GM18873 (cell line): Measurements from ENCODE around the gene SIMC1.

Experiments
- ATAC-seq: cut with Tn5 transposase; IDR thresholded peaks from one replicate; pipeline ENCODE4 v1.9.1; 2021; ENCODE audit warnings: mild to moderate bottlenecking, moderate library complexity, moderate number of reproducible peaks; ENCODE audit not compliant: unreplicated experiment, low FRiP score

SIMC1 gene

GRCh38 chr5:176360894-176361436 lies 122.7 kb downstream of the SIMC1 start:
- no peak for ATAC-seq

GRCh38 chr5:176361437-176362232 lies 123.4 kb downstream of the SIMC1 start, which contains the start of gene KIAA1191:
TSS of gene KIAA1191 (minus strand) at chr5:176361764. CDS start at chr5:176359508, 2,256 bp downstream.
- peak; percentile 84 for ATAC-seq

GRCh38 chr5:176362233-176362490 lies 123.9 kb downstream of the SIMC1 start:
- no peak for ATAC-seq

- ATAC-seq, result no peak
Measured at GRCh38 chr5:176364765-176365350, 126.6 kb downstream of the SIMC1 start.

- ATAC-seq, result no peak
Measured at GRCh38 chr5:176365351-176366231, 127.4 kb downstream of the SIMC1 start, which contains the start of gene ARL10. TSS of gene ARL10 (plus strand) at chr5:176365487. CDS start at chr5:176365564, 77 bp downstream.

- ATAC-seq, result no peak
Measured at GRCh38 chr5:176366232-176366894, 128.1 kb downstream of the SIMC1 start.

- ATAC-seq, result no peak
Measured at GRCh38 chr5:176368726-176369125, 130.5 kb downstream of the SIMC1 start.

GRCh38 chr5:176369934-176370711 lies 131.9 kb downstream of the SIMC1 start:
- no peak for ATAC-seq

GRCh38 chr5:176371621-176372539 lies 133.7 kb downstream of the SIMC1 start:
- no peak for ATAC-seq

- ATAC-seq, result no peak
Measured at GRCh38 chr5:176373100-176373818, 135.0 kb downstream of the SIMC1 start.

GRCh38 chr5:176379881-176380280 lies 141.7 kb downstream of the SIMC1 start:
- no peak for ATAC-seq

GRCh38 chr5:176381423-176381822 lies 143.2 kb downstream of the SIMC1 start:
- no peak for ATAC-seq

GRCh38 chr5:176381979-176382378 lies 143.8 kb downstream of the SIMC1 start:
- no peak for ATAC-seq

- ATAC-seq, result no peak
Measured at GRCh38 chr5:176382721-176383120, 144.5 kb downstream of the SIMC1 start.

GRCh38 chr5:176383248-176383905 lies 145.2 kb downstream of the SIMC1 start:
- no peak for ATAC-seq

- no peak for ATAC-seq
Measured at GRCh38 chr5:176383961-176384360, 145.7 kb downstream of the SIMC1 start.

- no peak for ATAC-seq
Measured at GRCh38 chr5:176384366-176384930, 146.2 kb downstream of the SIMC1 start.
